Measurements from ENCODE around the gene LRRK2.
"Not testable (repeated sequence)": the region's sequence is repeated elsewhere in the genome, so short reads cannot be mapped to it uniquely, and the experiment has no call there.

Gene LRRK2

GRCh38 chr12:40382217-40382616, 157.4 kb downstream of the LRRK2 start:
- DNase-seq = no peak
- intact Hi-C loops (cut with DNase I) = no loop called here

- DNase-seq; intact Hi-C loops (cut with DNase I): not testable (repeated sequence)
Measured at GRCh38 chr12:40387279-40387678, 162.5 kb downstream of the LRRK2 start.

GRCh38 chr12:40390980-40391379, 166.2 kb downstream of the LRRK2 start:
- intact Hi-C loops (cut with DNase I) = no loop called here
- DNase-seq = no peak

- no peak for DNase-seq
- intact Hi-C loops (cut with DNase I) = no loop called here
Measured at GRCh38 chr12:40393026-40393425, 168.2 kb downstream of the LRRK2 start.

- DNase-seq = no peak
- intact Hi-C loops (cut with DNase I) = loop anchor here (2.0 kb wide), 1 partner anchor 53 kb away; no protein-coding TSS in a partner anchor
Measured at GRCh38 chr12:40399656-40400055, 174.9 kb downstream of the LRRK2 start.

- no peak for DNase-seq
- intact Hi-C loops (cut with DNase I) = no loop called here
Measured at GRCh38 chr12:40405419-40405818, 180.6 kb downstream of the LRRK2 start.
